SK-N-SH (cell line): Measurements from ENCODE around the gene LTF. TPM values are rescaled to one million over a fixed set of nuclear protein-coding genes. Genes with fewer than 3 reads are reported as not detected.
"Not testable (repeated sequence)": the region's sequence is repeated elsewhere in the genome, so short reads cannot be mapped to it uniquely, and the experiment has no call there.

Experiments used
- CTCF ChIA-PET: fragments of 300-600, 350-600 bp; formaldehyde crosslinking; extraction: SDS; loops from one replicate; lab custom pipeline; 2021; lab: Yijun Ruan, JAX
- POLR2A ChIA-PET: fragments of 350-600 bp; sonication (Branson Sonifier 250); formaldehyde crosslinking; extraction: SDS; loops from one replicate; lab custom pipeline; 2020; ENCODE audit warnings: antibody characterized with exemption, inconsistent platforms; lab: Yijun Ruan, JAX
- DNase-seq: peaks from one replicate; pipeline ENCODE4 v3.0.0; 2012
- H2AFZ ChIP-seq: fragments of 200-600 bp; sonication (generic); 2 replicates; pipeline ENCODE4 v1.8.1; 2016; ENCODE audit warnings: antibody characterized with exemption, mild to moderate bottlenecking, low read depth
- H3F3A ChIP-seq: fragments of 200-600 bp; sonication (generic); replicated peaks from 2 replicates; pipeline ENCODE3; 2016; ENCODE audit warnings: antibody characterized with exemption, mild to moderate bottlenecking; ENCODE audit not compliant: insufficient read depth
- H3K27ac ChIP-seq, 2 experiments: fragments of 200-500 bp in 1 of 2; fragments of 200-600 bp in 1 of 2; sonication (Bioruptor generic) in 1 of 2; sonication (generic), shearing (Covaris generic) in 1 of 2; 2 replicates each; pipeline versions ENCODE4 v1.5.1 to v1.6.1; 2014 to 2016; ENCODE audit warnings: low read depth in 2 of 2, inconsistent platforms in 1 of 2, low read length in 1 of 2, mild to moderate bottlenecking in 1 of 2, mixed read lengths in 1 of 2
- H3K27me3 ChIP-seq: fragments of 200-600 bp; sonication (generic), shearing (Covaris generic); 2 replicates; pipeline ENCODE4 v1.6.1; 2016; ENCODE audit warnings: mixed run types; ENCODE audit not compliant: insufficient read depth
- H3K36me3 ChIP-seq, 2 experiments: fragments of 200-500 bp in 1 of 2; fragments of 200-600 bp in 1 of 2; sonication (Bioruptor generic) in 1 of 2; sonication (generic) in 1 of 2; replicated peaks in 1 of 2; 2 replicates each; pipeline versions ENCODE3 to v1.5.1; 2014 to 2016; ENCODE audit warnings: low read length in 1 of 2, mild to moderate bottlenecking in 1 of 2; ENCODE audit not compliant: insufficient read depth in 2 of 2, control insufficient read depth in 1 of 2
- H3K4me1 ChIP-seq, 2 experiments: fragments of 200-500 bp in 1 of 2; fragments of 200-600 bp in 1 of 2; sonication (Bioruptor generic) in 1 of 2; sonication (generic), shearing (Covaris generic) in 1 of 2; 2 replicates each; pipeline versions ENCODE4 v1.5.1 to v1.6.1; 2014 to 2016; ENCODE audit warnings: low read depth in 1 of 2, low read length in 1 of 2, mixed run types in 1 of 2; ENCODE audit not compliant: insufficient read depth in 2 of 2, control insufficient read depth in 1 of 2
- H3K4me2 ChIP-seq: fragments of 200-600 bp; sonication (generic), shearing (Covaris generic); 2 replicates; pipeline ENCODE4 v1.6.1; 2017; ENCODE audit warnings: mixed run types
- H3K4me3 ChIP-seq, 2 experiments: fragments of 200-500 bp in 1 of 2; fragments of 200-600 bp in 1 of 2; sonication (Bioruptor generic) in 1 of 2; sonication (generic), shearing (Covaris generic) in 1 of 2; 2 replicates each; pipeline versions ENCODE4 v1.5.1 to v1.8.1; 2014 to 2016; ENCODE audit warnings: low read depth in 2 of 2, inconsistent platforms in 1 of 2, low read length in 1 of 2, mild to moderate bottlenecking in 1 of 2, mixed read lengths in 1 of 2, moderate library complexity in 1 of 2
- H3K79me2 ChIP-seq: fragments of 200-600 bp; sonication (generic); 2 replicates; pipeline ENCODE4 v1.8.1; 2017; ENCODE audit warnings: mild to moderate bottlenecking; ENCODE audit not compliant: insufficient read depth
- H3K9ac ChIP-seq: fragments of 200-600 bp; sonication (generic); 2 replicates; pipeline ENCODE4 v1.6.1; 2017; ENCODE audit warnings: mixed run types
- H3K9me2 ChIP-seq: fragments of 200-600 bp; sonication (generic); 2 replicates; pipeline ENCODE4 v1.6.1; 2017; ENCODE audit warnings: mixed run types
- H3K9me3 ChIP-seq: fragments of 200-600 bp; sonication (generic); 2 replicates; pipeline ENCODE4 v1.6.1; 2017; ENCODE audit warnings: mixed run types, mild to moderate bottlenecking, moderate library complexity
- H4K20me1 ChIP-seq: fragments of 200-600 bp; sonication (generic); 2 replicates; pipeline ENCODE4 v1.6.1; 2017; ENCODE audit warnings: mild to moderate bottlenecking, mixed run types; ENCODE audit not compliant: insufficient read depth
- CHD2 ChIP-seq: fragments of 150-350 bp; IDR thresholded peaks from 2 replicates; pipeline ENCODE4 v1.6.1; 2018; ENCODE audit warnings: low read length; ENCODE audit not compliant: partially characterized antibody
- CTCF ChIP-seq: fragments of 200-600 bp; sonication (generic); IDR thresholded peaks from 2 replicates; pipeline ENCODE4 v1.6.1; 2017; ENCODE audit warnings: antibody characterized with exemption, mild to moderate bottlenecking, moderate library complexity
- ELF1 ChIP-seq: IDR thresholded peaks from 2 replicates; pipeline ENCODE4 v1.4.0; 2012
- FOXJ3 ChIP-seq: sonication (generic); formaldehyde crosslinking; IDR thresholded peaks from 2 replicates; pipeline ENCODE4 v1.5.1; 2020; ENCODE audit warnings: mild to moderate bottlenecking, missing genetic modification reagents
- IRF3 ChIP-seq: fragments of 150-350 bp; IDR thresholded peaks from 2 replicates; pipeline ENCODE4 v1.6.1; 2016; ENCODE audit warnings: mild to moderate bottlenecking, low read depth, low read length
- JUND ChIP-seq: IDR thresholded peaks from 2 replicates; pipeline ENCODE4 v1.4.0; 2012
- MAX ChIP-seq: IDR thresholded peaks from 2 replicates; pipeline ENCODE4 v1.4.0; 2012; ENCODE audit warnings: low read depth
- MEF2A ChIP-seq: IDR thresholded peaks from 2 replicates; pipeline ENCODE4 v1.4.0; 2012; ENCODE audit warnings: low read depth, borderline replicate concordance
- PBX3 ChIP-seq: IDR thresholded peaks from 2 replicates; pipeline ENCODE4; 2012
- POLR2AphosphoS5 ChIP-seq: IDR thresholded peaks from 2 replicates; pipeline ENCODE4 v1.6.1; 2012; ENCODE audit warnings: low read depth, low read length
- RAD21 ChIP-seq: IDR thresholded peaks from 2 replicates; pipeline ENCODE4 v1.6.1; 2012; ENCODE audit warnings: mild to moderate bottlenecking, low read length
- SIN3A ChIP-seq: IDR thresholded peaks from 2 replicates; pipeline ENCODE4 v1.6.1; 2012; ENCODE audit warnings: low read depth, mild to moderate bottlenecking, low read length, moderate library complexity, borderline replicate concordance
- TAF1 ChIP-seq: IDR thresholded peaks from 2 replicates; pipeline ENCODE4 v1.6.1; 2012; ENCODE audit warnings: low read depth, mild to moderate bottlenecking, low read length, moderate library complexity, borderline replicate concordance
- TCF12 ChIP-seq: IDR thresholded peaks from 2 replicates; pipeline ENCODE4 v1.4.0; 2012
- TEAD4 ChIP-seq: IDR thresholded peaks from 2 replicates; pipeline ENCODE4 v1.4.0; 2012; ENCODE audit warnings: mild to moderate bottlenecking, borderline replicate concordance; ENCODE audit not compliant: insufficient read depth
- ZBTB33 ChIP-seq: IDR thresholded peaks from 2 replicates; pipeline ENCODE4 v1.4.0; 2012; ENCODE audit warnings: low read depth, borderline replicate concordance
- WGBS: methylation state at CpG from one replicate; pipeline ENCODE4 v1.1.6; 2017; ENCODE audit warnings: low lambda C conversion rate; 5-methylcytosine and 5-hydroxymethylcytosine counted together
- polyA plus RNA-seq, 3 experiments: library from polyadenylated mRNA; depleted of rRNA; stranded (reverse); fragments of >200 nt; gene quantifications; 2 replicates each; pipeline ENCODE4 v1.2.3, GENCODE V29; 2012

Gene LTF
- polyA plus RNA-seq, 1 of the 3 experiments (the other 2 are of a cell fraction), result not detected

- no peaks in the 10 kb centered on the region; the same call in 1 of the 2 replicates for H3K27me3 ChIP-seq
- WGBS, result 40% methylated on average over 11 of the region's 11 CpGs
- H3K4me2 ChIP-seq, result no peak overlapping the region
- H4K20me1 ChIP-seq, result no peaks in the 10 kb centered on the region
- H3K4me3 ChIP-seq, result no peak overlapping the region
- no peak overlapping the region for H2AFZ ChIP-seq
- H3K27ac ChIP-seq, result no peak overlapping the region
- POLR2A ChIA-PET, result no interaction called here
- no peak for DNase-seq
- no peak overlapping the region for H3K9ac ChIP-seq
- no peaks in the 10 kb centered on the region for H3K79me2 ChIP-seq
- CTCF ChIA-PET, result no interaction called here
- H3K4me1 ChIP-seq, result no peaks in the 10 kb centered on the region
- no peaks in the 10 kb centered on the region for H3K9me3 ChIP-seq
- no peaks in the 10 kb centered on the region for H3F3A ChIP-seq
- TF ChIP-seq CTCF, result no peak
- TF ChIP-seq ELF1, result no peak
- TF ChIP-seq IRF3, result no peak
- no peak for TF ChIP-seq TEAD4
- TF ChIP-seq, all 33 proteins: peak for 0
- Histone ChIP-seq H3K36me3 (no peaks in the 10 kb centered on the region), H3K9me2 (no peaks in the 10 kb centered on the region; the same call in 1 of the 2 replicates)
Observed at GRCh38 chr3:46405301-46406019, 59.2 kb downstream of the LTF start.

- H2AFZ ChIP-seq, POLR2A ChIA-PET, H3K4me2 ChIP-seq, DNase-seq, H3K36me3 ChIP-seq, H3K79me2 ChIP-seq, H3K4me1 ChIP-seq, H3K27ac ChIP-seq, H3K9ac ChIP-seq, H4K20me1 ChIP-seq, H3F3A ChIP-seq, H3K27me3 ChIP-seq, H3K4me3 ChIP-seq, H3K9me2 ChIP-seq, H3K9me3 ChIP-seq: not testable (repeated sequence)
- 9% methylated on average over 4 of the region's 4 CpGs for WGBS
- CTCF ChIA-PET, result interaction anchor here (0.7 to 1.4 kb wide), 4 partner anchors 9 to 85 kb away, joined by 3 read pairs; no protein-coding TSS in a partner anchor
Observed at GRCh38 chr3:46402902-46403301, 61.8 kb downstream of the LTF start.

- WGBS, result 70% methylated on average over 2 of the region's 2 CpGs
- H3K4me1 ChIP-seq, result no peaks in the 10 kb centered on the region
- H3K27ac ChIP-seq, result no peak overlapping the region
- no peaks in the 10 kb centered on the region for H3K36me3 ChIP-seq
- ChIA-PET POLR2A (no interaction called here), CTCF (no interaction called here)
- no peaks in the 10 kb centered on the region; the same call in 1 of the 2 replicates for H3K9me2 ChIP-seq
- H4K20me1 ChIP-seq, result no peaks in the 10 kb centered on the region
- H3K4me3 ChIP-seq, result no peak overlapping the region
- no peak overlapping the region for H3K4me2 ChIP-seq
- no peak overlapping the region for H3K9ac ChIP-seq
- no peaks in the 10 kb centered on the region for H3F3A ChIP-seq
- DNase-seq, result no peak
- H3K79me2 ChIP-seq, result no peaks in the 10 kb centered on the region
- no peaks in the 10 kb centered on the region for H3K9me3 ChIP-seq
- H3K27me3 ChIP-seq, result no peaks in the 10 kb centered on the region; the same call in 1 of the 2 replicates
- H2AFZ ChIP-seq, result no peak overlapping the region
- no peak for TF ChIP-seq ELF1
- no peak for TF ChIP-seq MEF2A
- TF ChIP-seq JUND, result no peak
- TF ChIP-seq POLR2AphosphoS5, result no peak
- TF ChIP-seq PBX3, result no peak
- no peak for TF ChIP-seq TAF1
- TF ChIP-seq RAD21, result no peak
- TF ChIP-seq FOXJ3 (CRISPR knock-in tag), result no peak
- no peak for TF ChIP-seq MAX
- TF ChIP-seq CHD2, result no peak
- TF ChIP-seq TCF12, result no peak
- no peak for TF ChIP-seq ZBTB33
- no peak for TF ChIP-seq SIN3A
Observed at GRCh38 chr3:46401579-46401978, 63.1 kb downstream of the LTF start.
